ENCODE measurements around the gene GNG12.

GRCh38 chr1:67811781-67812180 lies 21.5 kb downstream of the GNG12 start:
- TF ChIP-seq CTCF (IDR thresholded peaks at IDR 0.05) (no peak), EZH2 (IDR thresholded peaks at IDR 0.05; ENCODE audit: borderline replicate concordance, insufficient read depth, low read depth, low read length, poor library complexity, severe bottlenecking) (no peak)
